ENCODE results near the gene BBS10. TPM values are rescaled to one million over a fixed set of nuclear protein-coding genes. Genes with fewer than 3 reads are reported as not detected.
A peak's percentile ranks its signal among the peaks of the same experiment; 100 is the strongest.
"Not testable (repeated sequence)": the region's sequence is repeated elsewhere in the genome, so short reads cannot be mapped to it uniquely, and the experiment has no call there.

Gene BBS10
- total RNA-seq, 6 donors from 2014 or later, result 3.2 to 18.5 (median 9.7) TPM

DNA sequence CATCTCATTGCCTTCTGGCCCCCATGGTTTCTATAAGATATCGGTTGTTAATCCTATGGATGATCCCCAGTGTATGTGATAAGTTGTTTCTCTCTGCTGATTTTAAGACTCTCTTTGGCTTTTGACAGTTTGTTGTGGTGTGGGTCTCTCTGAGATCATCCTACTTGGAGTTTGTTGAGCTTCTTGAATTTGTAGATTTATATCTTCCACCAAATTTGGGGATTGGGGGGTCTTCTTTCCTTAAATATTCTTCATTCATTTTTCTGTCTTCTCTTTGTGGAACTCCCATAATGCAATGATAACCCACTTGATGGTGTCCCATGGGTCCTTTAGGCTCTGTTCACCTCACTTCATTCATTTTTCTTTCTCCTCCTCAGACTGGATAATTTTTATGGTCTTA lies 20.0 kb upstream of the BBS10 start:
- TF ChIP-seq POLR2A (IDR thresholded peaks at IDR 0.05) (no peak), EP300 (IDR thresholded peaks at IDR 0.05) (no peak), POLR2AphosphoS5 (IDR thresholded peaks at IDR 0.05) (no peak)
- TF ChIP-seq, protein P1, sequence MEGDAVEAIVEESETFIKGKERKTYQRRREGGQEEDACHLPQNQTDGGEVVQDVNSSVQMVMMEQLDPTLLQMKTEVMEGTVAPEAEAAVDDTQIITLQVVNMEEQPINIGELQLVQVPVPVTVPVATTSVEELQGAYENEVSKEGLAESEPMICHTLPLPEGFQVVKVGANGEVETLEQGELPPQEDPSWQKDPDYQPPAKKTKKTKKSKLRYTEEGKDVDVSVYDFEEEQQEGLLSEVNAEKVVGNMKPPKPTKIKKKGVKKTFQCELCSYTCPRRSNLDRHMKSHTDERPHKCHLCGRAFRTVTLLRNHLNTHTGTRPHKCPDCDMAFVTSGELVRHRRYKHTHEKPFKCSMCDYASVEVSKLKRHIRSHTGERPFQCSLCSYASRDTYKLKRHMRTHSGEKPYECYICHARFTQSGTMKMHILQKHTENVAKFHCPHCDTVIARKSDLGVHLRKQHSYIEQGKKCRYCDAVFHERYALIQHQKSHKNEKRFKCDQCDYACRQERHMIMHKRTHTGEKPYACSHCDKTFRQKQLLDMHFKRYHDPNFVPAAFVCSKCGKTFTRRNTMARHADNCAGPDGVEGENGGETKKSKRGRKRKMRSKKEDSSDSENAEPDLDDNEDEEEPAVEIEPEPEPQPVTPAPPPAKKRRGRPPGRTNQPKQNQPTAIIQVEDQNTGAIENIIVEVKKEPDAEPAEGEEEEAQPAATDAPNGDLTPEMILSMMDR (IDR thresholded peaks at IDR 0.05), result no peak
- 92 to 100% methylated on average over 1 of the region's 1 CpG for WGBS, 2 donors
- H3K36me3 ChIP-seq, result peaks cover 0 to 81% (median 16%) of the 10 kb centered on the region in 4 donors
- no peak overlapping the region for H3K4me3 ChIP-seq
- DNase-seq, result no peak
- H3K27ac ChIP-seq, result no peak overlapping the region
- H3K27me3 ChIP-seq, result no peaks in the 10 kb centered on the region
- ATAC-seq (ENCODE audit: low FRiP score in 2 of 2), result no peak
- H3K9me3 ChIP-seq, result no peaks in the 10 kb centered on the region
- H3K4me1 ChIP-seq, result no peaks in the 10 kb centered on the region

DNA sequence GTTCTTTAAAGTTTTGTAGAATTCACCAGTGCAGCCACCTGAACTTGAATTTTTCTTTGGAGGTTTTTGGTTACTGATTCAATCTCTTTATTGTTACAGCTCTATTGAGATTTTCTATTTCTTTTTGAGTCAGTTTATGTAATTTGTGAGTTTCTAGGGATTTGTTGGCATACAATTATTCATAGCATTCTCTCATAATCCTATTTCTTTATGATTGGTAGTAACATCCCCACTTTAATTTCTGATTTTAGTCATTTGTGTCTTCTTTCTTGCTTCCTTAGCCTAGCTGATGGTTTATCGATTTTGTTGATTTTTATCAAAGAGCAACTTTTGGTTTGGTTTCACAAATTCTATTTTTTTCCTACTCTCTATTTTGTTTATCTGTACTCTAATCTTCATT lies 17.9 kb upstream of the BBS10 start:
- H3K9me3 ChIP-seq, result no peaks in the 10 kb centered on the region
- no peak for TF ChIP-seq POLR2AphosphoS5 (IDR thresholded peaks at IDR 0.05)
- no peak overlapping the region for H3K4me3 ChIP-seq
- DNase-seq, result no peak
- H3K36me3 ChIP-seq, result peaks cover 0 to 67% (median 16%) of the 10 kb centered on the region in 4 donors
- no peaks in the 10 kb centered on the region for H3K4me1 ChIP-seq
- no peak overlapping the region for H3K27ac ChIP-seq
- WGBS, 2 donors, result 93 to 95% methylated on average over 1 of the region's 1 CpG
- ATAC-seq (ENCODE audit: low FRiP score in 2 of 2), result no peak
- no peaks in the 10 kb centered on the region for H3K27me3 ChIP-seq

DNA sequence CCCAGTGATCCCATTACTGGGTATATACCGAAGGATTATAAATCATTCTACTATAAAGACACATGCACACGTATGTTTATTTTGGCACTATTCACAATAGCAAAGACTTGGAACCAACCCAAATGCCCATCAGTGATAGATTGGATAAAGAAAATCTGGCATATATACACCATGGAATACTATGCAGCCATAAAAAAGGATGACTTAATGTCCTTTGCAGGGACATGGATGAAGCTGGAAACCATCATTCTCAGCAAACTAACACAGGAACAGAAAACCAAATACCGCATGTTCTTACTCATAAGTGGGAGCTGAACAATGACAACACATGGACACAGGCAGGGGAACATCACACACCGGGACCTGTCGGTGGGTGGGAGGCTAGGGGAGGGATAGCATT lies 15.9 kb upstream of the BBS10 start:
- H3K36me3 ChIP-seq, result peaks cover 0 to 61% (median 13%) of the 10 kb centered on the region in 4 donors
- H3K4me3 ChIP-seq; H3K9me3 ChIP-seq; ATAC-seq (ENCODE audit: low FRiP score in 2 of 2); H3K27ac ChIP-seq; H3K4me1 ChIP-seq; H3K27me3 ChIP-seq; DNase-seq: not testable (repeated sequence)
- WGBS, 2 donors, result 90 to 91% methylated on average over 5 of the region's 5 CpGs

DNA sequence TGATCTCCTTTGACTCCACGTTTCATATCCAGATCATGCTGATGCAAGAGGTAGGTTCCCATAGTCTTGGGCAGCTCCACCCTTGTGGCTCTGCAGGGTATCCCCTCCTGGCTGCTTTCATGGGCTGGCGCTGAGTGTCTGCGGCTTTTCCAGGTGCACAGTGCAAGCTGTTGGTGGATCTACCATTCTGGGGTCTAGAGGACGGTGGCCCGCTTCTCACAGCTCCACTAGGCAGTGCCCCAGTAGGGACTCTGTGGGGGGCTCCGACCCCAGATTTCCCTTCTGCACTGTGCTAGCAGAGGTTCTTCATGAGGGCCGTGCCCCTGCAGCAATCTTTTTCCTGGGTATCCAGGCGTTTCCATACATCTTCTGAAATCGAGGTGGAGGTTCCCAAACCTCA lies 12.1 kb upstream of the BBS10 start:
- H3K27ac ChIP-seq, result no peak overlapping the region
- no peaks in the 10 kb centered on the region for H3K9me3 ChIP-seq
- TF ChIP-seq, protein P1 (IDR thresholded peaks at IDR 0.05), result no peak
- no peak for TF ChIP-seq POLR2AphosphoS5 (IDR thresholded peaks at IDR 0.05)
- no peak for TF ChIP-seq EP300 (IDR thresholded peaks at IDR 0.05)
- no peak for TF ChIP-seq POLR2A (IDR thresholded peaks at IDR 0.05)
- DNase-seq (no peak), ATAC-seq (ENCODE audit: low FRiP score in 2 of 2) (no peak)
- no peaks in the 10 kb centered on the region for H3K27me3 ChIP-seq
- peaks cover 0 to 57% (median 3%) of the 10 kb centered on the region in 4 donors for H3K36me3 ChIP-seq
- 96 to 97% methylated on average over 9 of the region's 9 CpGs for WGBS, 2 donors
- no peak overlapping the region for H3K4me3 ChIP-seq
- no peaks in the 10 kb centered on the region for H3K4me1 ChIP-seq

DNA sequence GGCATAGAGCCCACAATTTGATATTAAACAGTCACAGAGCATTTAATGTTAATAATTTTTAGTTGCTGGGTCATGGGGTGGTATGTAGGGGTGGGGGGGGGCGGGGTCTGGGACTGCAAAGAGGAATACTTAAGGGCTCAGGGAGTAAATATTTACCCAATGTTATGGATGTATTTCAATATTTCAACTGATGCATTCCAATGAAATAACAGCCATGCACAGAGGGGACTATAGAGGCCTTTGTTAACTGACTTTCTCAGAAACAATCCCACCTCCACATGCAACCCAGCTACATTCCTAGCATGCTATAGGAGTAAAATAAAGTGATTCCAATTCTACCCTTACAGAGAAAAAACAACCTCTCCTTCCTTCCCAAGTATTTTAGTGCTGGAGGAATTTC lies 7.9 kb upstream of the BBS10 start:
- 71 to 92% methylated on average over 1 of the region's 1 CpG for WGBS, 2 donors
- Histone ChIP-seq H3K9me3 (no peaks in the 10 kb centered on the region), H3K4me1 (no peaks in the 10 kb centered on the region), H3K27me3 (no peaks in the 10 kb centered on the region), H3K27ac (no peak overlapping the region), H3K36me3 (peaks cover 0 to 47% (median 3%) of the 10 kb centered on the region in 4 donors), H3K4me3 (no peak overlapping the region)
- ATAC-seq (ENCODE audit: low FRiP score in 2 of 2) (no peak), DNase-seq (no peak)
- TF ChIP-seq, protein P1 (IDR thresholded peaks at IDR 0.05), result no peak
- TF ChIP-seq POLR2AphosphoS5 (IDR thresholded peaks at IDR 0.05) (no peak), POLR2A (IDR thresholded peaks at IDR 0.05) (no peak), EP300 (IDR thresholded peaks at IDR 0.05) (no peak)

DNA sequence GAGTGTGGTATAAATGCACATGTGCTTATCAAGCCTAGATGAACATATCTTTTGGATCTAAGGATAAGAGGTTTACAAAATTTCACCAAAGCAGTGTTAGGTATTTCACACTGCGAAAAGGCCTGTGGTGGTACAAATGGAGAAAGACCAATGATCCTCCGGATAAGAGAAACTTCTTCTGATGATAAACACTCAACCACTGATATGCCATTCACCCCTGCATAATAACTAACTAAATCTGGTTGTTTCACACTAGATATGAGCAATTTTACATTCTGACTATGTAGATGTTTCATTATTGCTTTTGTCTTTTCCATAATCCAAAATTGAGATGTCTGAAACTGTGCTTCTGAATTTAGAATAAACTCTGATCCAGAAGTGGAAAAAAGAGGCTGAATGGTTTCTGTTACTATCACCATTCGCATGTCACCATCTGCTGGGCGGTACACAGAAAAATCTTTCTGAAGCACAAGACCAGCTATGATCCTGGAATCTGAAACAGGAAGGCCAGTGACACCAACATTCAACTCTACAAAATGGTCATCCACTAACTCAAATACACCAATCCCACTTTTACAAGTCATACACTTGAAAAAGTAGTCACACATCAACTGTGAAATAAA lies 1.3 kb downstream of the BBS10 start:
- H3K27ac ChIP-seq, result peak overlapping the region; percentile 74 to 93 (median 92)
- H3K27me3 ChIP-seq, result no peaks in the 10 kb centered on the region
- H3K4me3 ChIP-seq, result peak overlapping the region in 2 of 4 donors; percentile 64 to 79
- H3K36me3 ChIP-seq, result no peaks in the 10 kb centered on the region
- ATAC-seq (ENCODE audit: low FRiP score in 2 of 2) (peak in 1 of 2 donors; percentile 79), DNase-seq (peak in 1 of 2 donors; percentile 56)
- no peak for TF ChIP-seq POLR2A (IDR thresholded peaks at IDR 0.05)
- TF ChIP-seq, protein P1 (IDR thresholded peaks at IDR 0.05), result peak in 3 of 6 experiments; percentile 24 to 52 (median 24)
- 50 to 58% methylated on average over 4 of the region's 4 CpGs for WGBS, 2 donors
- H3K9me3 ChIP-seq, result no peaks in the 10 kb centered on the region
- H3K4me1 ChIP-seq, result peaks cover 11 to 32% (median 23%) of the 10 kb centered on the region in 4 donors
